Peyer's patch (tissue), 4 donors: ENCODE data around the gene GLA. TPM values are rescaled to one million over a fixed set of nuclear protein-coding genes. Genes with fewer than 3 reads are reported as not detected.

Experiments
- DNase-seq, 3 donors: peaks; one replicate each; pipeline ENCODE4 v3.0.0-alpha.2; 2017 to 2019
- H3K27ac ChIP-seq, 4 donors: fragments of 200-600 bp; sonication (generic); one replicate each; pipeline ENCODE4 v1.5.1; 2016 to 2019
- H3K27me3 ChIP-seq, 2 donors: fragments of 200-600 bp; sonication (generic); one replicate each; pipeline ENCODE4 v1.5.1; 2019
- H3K36me3 ChIP-seq, 3 donors: fragments of 200-600 bp; sonication (generic); one replicate each; pipeline ENCODE4 v1.5.1; 2016 to 2019
- H3K4me1 ChIP-seq, 4 donors: fragments of 200-600 bp; sonication (generic); one replicate each; pipeline ENCODE4 v1.5.1; 2016 to 2019
- H3K4me3 ChIP-seq, 4 donors: fragments of 200-600 bp; sonication (generic); 1 replicate in 3 of 4; 2 replicates in 1 of 4; pipeline ENCODE4 v1.5.1; 2016 to 2019; ENCODE audit warnings: mild to moderate bottlenecking in 1 of 4
- H3K9me3 ChIP-seq, 4 donors: fragments of 200-600 bp; sonication (generic); one replicate each; pipeline ENCODE4 v1.5.1; 2016 to 2019; ENCODE audit warnings: mild to moderate bottlenecking in 1 of 4
- CTCF ChIP-seq, 6 experiments: fragments of 450-650 bp in 4 of 6; fragments of 200-600 bp in 2 of 6; sonication (generic) in 1 of 6; IDR thresholded peaks; one replicate each; pipeline ENCODE4 v1.5.1; 2017 to 2019; ENCODE audit warnings: antibody characterized with exemption in 6 of 6, mild to moderate bottlenecking in 3 of 6, moderate library complexity in 1 of 6
- POLR2A ChIP-seq, 2 donors: fragments of 450-650 bp; IDR thresholded peaks; one replicate each; pipeline ENCODE4 v1.5.1; 2017; ENCODE audit warnings: antibody characterized with exemption in 2 of 2, mild to moderate bottlenecking in 2 of 2, moderate library complexity in 2 of 2
- total RNA-seq, 4 donors: library from RNA; depleted of rRNA; stranded (reverse); fragments of >200 nt; gene quantifications; one replicate each; pipeline ENCODE4 v1.1.0, GENCODE V29; 2016

Gene GLA
- total RNA-seq, 4 donors from 2014 or later, result 25.6 to 53.8 (median 36.0) TPM

GRCh38 chrX:101362116-101362515 lies 45.6 kb downstream of the GLA start:
- H3K27me3 ChIP-seq, result no peaks in the 10 kb centered on the region
- no peaks in the 10 kb centered on the region for H3K9me3 ChIP-seq
- no peak overlapping the region for H3K27ac ChIP-seq
- TF ChIP-seq POLR2A (IDR thresholded peaks at IDR 0.05) (no peak), CTCF (IDR thresholded peaks at IDR 0.05) (no peak)
- H3K36me3 ChIP-seq, result no peaks in the 10 kb centered on the region
- no peak overlapping the region for H3K4me3 ChIP-seq
- no peaks in the 10 kb centered on the region for H3K4me1 ChIP-seq
- DNase-seq, result no peak

- H3K36me3 ChIP-seq, result no peaks in the 10 kb centered on the region
- H3K27me3 ChIP-seq, result no peaks in the 10 kb centered on the region
- no peak overlapping the region for H3K4me3 ChIP-seq
- TF ChIP-seq POLR2A (IDR thresholded peaks at IDR 0.05) (no peak), CTCF (IDR thresholded peaks at IDR 0.05) (no peak)
- no peak overlapping the region for H3K27ac ChIP-seq
- H3K4me1 ChIP-seq, result no peaks in the 10 kb centered on the region
- no peaks in the 10 kb centered on the region for H3K9me3 ChIP-seq
- DNase-seq, result no peak
These were observed 47.3 kb downstream of the GLA start for GRCh38 chrX:101360390-101360789.

GRCh38 chrX:101359966-101360365 lies 47.8 kb downstream of the GLA start:
- TF ChIP-seq POLR2A (IDR thresholded peaks at IDR 0.05) (no peak), CTCF (IDR thresholded peaks at IDR 0.05) (no peak)
- no peak for DNase-seq
- no peak overlapping the region for H3K4me3 ChIP-seq
- H3K9me3 ChIP-seq, result no peaks in the 10 kb centered on the region
- no peaks in the 10 kb centered on the region for H3K27me3 ChIP-seq
- H3K27ac ChIP-seq, result no peak overlapping the region
- no peaks in the 10 kb centered on the region for H3K4me1 ChIP-seq
- H3K36me3 ChIP-seq, result no peaks in the 10 kb centered on the region

- no peaks in the 10 kb centered on the region for H3K27me3 ChIP-seq
- DNase-seq, result no peak
- H3K9me3 ChIP-seq, result no peaks in the 10 kb centered on the region
- no peak overlapping the region for H3K4me3 ChIP-seq
- H3K4me1 ChIP-seq, result no peaks in the 10 kb centered on the region
- TF ChIP-seq POLR2A (IDR thresholded peaks at IDR 0.05) (no peak), CTCF (IDR thresholded peaks at IDR 0.05) (peak in 4 of 6 experiments; percentile 20 to 33 (median 28))
- no peaks in the 10 kb centered on the region for H3K36me3 ChIP-seq
- H3K27ac ChIP-seq, result no peak overlapping the region
These were observed 50.4 kb downstream of the GLA start for GRCh38 chrX:101357166-101357795.

- H3K36me3 ChIP-seq, result no peaks in the 10 kb centered on the region
- peak overlapping the region in 3 of 4 donors; percentile 71 to 86 (median 85) for H3K27ac ChIP-seq
- no peaks in the 10 kb centered on the region for H3K27me3 ChIP-seq
- no peaks in the 10 kb centered on the region for H3K9me3 ChIP-seq
- peak overlapping the region; percentile 52 to 78 (median 62) for H3K4me3 ChIP-seq
- DNase-seq, result no peak
- TF ChIP-seq CTCF (IDR thresholded peaks at IDR 0.05) (no peak), POLR2A (IDR thresholded peaks at IDR 0.05) (no peak)
- no peaks in the 10 kb centered on the region for H3K4me1 ChIP-seq
These were observed 58.5 kb downstream of the GLA start for GRCh38 chrX:101349193-101349562.
